ENCODE results near the gene CYP2B6. TPM values are rescaled to one million over a fixed set of nuclear protein-coding genes. Genes with fewer than 3 reads are reported as not detected.
"Not testable (repeated sequence)": the region's sequence is repeated elsewhere in the genome, so short reads cannot be mapped to it uniquely, and the experiment has no call there.

CYP2B6 gene
- not detected for total RNA-seq

DNA sequence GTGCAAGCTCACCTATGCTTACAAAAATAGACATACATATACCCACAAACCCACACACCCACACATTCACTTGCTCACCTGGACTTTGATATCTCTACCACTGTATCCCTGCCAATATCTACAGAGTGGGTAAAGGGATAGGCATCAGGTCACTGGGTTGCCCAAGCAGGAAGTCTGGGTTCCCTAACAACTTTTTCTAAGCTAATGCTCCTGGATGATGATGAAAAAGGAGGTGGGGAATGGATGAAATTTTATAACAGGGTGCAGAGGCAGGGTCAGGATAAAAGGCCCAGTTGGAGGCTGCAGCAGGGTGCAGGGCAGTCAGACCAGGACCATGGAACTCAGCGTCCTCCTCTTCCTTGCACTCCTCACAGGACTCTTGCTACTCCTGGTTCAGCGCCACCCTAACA is at the start of gene CYP2B6:
Gene CYP2B6, plus strand, starts transcription at position 311 of the 410 bp plus-strand sequence. Its CDS starts 24 bp downstream, at position 335.
- FAIRE-seq (no peak), DNase-seq (ENCODE audit: low spot score in 2 of 2) (no peak)

- DNase-seq (ENCODE audit: low spot score in 2 of 2) (no peak), FAIRE-seq (no peak)
Observed at GRCh38 chr19:40941481-40942219, 49.4 kb upstream of the CYP2B6 start.

DNA sequence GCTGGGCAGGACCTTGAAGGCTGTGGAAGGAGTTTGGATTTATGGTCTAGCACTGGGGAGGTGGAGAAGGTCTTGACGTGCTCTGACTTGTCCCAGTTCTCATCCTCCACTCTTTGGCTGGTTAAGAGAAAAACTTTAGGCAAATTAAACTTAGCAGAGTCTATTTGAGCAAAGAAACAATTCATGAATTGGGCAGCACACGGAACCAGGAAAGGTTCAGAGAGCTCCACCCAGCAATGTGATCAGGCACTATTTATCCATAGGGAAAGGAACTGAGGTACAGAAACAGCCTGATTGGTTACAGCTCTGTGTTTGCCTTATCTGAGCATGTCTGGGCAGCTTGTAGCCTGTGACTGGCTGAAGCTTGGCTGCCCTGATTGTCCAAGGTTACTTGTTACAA is 45.4 kb upstream of the CYP2B6 start:
- no peak for DNase-seq (ENCODE audit: low spot score in 2 of 2)
- FAIRE-seq, result no peak

GRCh38 chr19:40947114-40947513 is 44.0 kb upstream of the CYP2B6 start:
- DNase-seq (ENCODE audit: low spot score in 2 of 2) (no peak), FAIRE-seq (no peak)

DNA sequence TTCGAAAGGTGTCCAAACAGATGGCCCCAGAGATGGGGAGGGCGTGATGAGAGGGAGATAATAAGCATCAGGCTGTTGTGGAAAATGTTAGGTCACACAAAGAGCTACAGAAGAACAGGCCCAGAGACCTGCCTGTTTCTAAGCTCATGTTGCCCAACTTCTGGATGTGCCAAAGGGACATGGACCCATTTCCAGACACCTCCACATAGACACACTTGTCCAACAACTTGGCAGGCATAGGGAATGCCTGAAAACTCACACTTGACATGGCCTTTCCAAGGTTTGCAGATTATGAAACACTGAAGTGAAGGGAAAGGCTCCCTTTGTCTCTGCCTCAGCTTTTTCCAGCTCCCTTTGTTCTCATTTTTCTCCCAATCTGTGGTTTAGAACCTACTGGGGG is 43.5 kb upstream of the CYP2B6 start:
- no peak for FAIRE-seq

GRCh38 chr19:40948580-40949299 is 42.3 kb upstream of the CYP2B6 start:
- FAIRE-seq, result no peak
- no peak for DNase-seq (ENCODE audit: low spot score in 2 of 2)

More for the DNA sequence above, 43.5 kb upstream of the CYP2B6 start:
- DNase-seq (ENCODE audit: low spot score in 2 of 2), result no peak

- FAIRE-seq (no peak), DNase-seq (ENCODE audit: low spot score in 2 of 2) (no peak)
Observed at GRCh38 chr19:40954573-40954972, 36.5 kb upstream of the CYP2B6 start.

DNA sequence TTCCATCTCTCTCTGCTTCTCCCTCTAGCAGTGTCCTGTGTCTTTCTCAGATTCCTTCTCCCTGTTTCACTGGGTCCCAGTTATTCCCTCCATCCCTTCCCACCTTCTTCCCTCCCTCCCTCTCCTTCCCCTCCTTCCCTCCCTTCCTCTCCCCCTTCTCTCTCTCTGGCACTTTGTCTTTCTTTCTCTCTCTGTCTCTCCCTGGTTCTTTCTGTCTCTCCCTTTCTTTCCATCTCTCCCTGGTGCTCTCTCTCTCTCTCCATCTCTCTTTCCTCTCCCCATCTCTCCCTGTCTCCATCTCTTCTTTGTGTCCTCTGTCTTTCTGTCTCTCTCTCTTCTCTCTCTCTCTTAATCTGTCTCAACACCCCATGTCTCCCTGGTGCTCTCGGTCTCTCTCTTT is 31.7 kb upstream of the CYP2B6 start:
- DNase-seq (ENCODE audit: low spot score in 2 of 2), result no peak

DNA sequence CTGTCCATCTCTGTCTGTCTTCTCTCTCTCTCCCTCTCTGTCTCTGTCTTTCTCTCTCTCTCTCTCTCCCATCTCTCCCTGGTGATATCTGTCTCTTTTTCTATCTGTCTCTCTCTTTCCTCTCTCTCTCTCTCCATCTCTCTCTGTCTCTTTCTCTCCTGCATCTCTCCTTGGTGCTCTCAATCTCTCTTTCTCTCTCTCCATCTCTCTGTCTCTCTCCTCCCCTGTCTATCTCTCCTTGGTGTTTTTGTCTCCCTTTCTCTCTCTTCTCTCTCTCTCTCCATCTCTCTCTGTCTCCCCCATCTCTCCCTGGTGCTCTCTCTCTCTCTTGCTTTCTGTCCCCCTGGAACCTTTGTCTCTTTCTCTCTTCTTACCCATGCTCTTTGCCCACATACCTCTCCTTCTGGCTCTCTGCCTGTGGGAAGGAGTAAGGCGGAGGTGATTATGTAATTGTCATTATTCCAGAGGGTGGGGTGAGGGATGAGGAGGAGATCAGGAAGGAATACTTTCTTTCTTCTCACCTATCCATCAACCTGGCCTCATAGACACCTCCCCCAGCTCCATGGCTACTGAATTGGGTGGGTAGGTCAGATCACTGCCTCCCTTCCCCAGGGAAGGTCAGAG is 30.9 kb upstream of the CYP2B6 start:
- DNase-seq (ENCODE audit: low spot score in 2 of 2) (no peak), FAIRE-seq (no peak)

More for the DNA sequence above, 31.7 kb upstream of the CYP2B6 start:
- no peak for FAIRE-seq

- no peak for DNase-seq (ENCODE audit: low spot score in 2 of 2)
- FAIRE-seq, result no peak
Observed at GRCh38 chr19:40960780-40961179, 30.3 kb upstream of the CYP2B6 start.

DNA sequence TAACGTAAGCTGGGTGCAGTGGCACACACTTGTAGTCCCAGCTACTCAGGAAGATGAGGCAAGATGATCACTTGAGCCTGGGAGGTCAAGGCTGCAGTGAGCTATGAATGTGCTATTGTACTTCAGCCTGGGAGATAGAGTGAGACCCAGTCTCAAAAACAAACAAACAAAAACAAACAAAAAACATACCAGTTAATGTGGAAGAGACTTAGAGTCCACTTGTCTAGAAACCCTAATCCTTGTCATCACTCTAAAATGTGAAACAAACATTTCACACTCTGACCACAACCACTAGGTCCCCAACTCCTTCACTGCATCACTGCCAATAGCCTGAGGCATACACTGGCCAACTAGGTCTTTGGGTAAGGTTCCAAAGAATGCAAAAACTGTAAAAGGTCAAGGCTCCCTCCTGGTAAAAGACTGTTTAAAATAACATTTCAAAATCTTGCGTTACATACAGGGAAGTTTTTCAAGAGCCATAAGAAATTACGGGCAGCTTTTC is 28.6 kb upstream of the CYP2B6 start:
- no peak for FAIRE-seq
- DNase-seq (ENCODE audit: low spot score in 2 of 2), result no peak

GRCh38 chr19:40964361-40964760 is 26.7 kb upstream of the CYP2B6 start:
- DNase-seq (ENCODE audit: low spot score in 2 of 2); FAIRE-seq: not testable (repeated sequence)

DNA sequence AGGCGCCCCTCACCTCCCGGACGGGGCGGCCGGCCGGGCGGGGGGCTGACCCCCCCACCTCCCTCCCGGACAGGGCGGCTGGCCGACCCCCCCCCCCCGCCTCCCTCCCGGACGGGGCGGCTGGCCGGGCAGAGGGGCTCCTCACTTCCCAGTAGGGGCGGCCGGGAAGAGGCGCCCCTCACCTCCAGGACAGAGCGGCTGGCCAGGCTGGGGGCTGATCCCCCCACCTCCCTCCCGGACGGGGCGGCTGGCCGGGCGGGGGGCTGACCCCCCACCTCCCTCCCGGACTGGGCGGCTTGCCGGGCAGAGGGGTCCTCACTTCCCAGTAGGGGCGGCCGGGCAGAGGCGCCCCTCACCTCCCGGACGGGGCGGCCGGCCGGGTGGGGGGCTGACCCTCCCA is 25.7 kb upstream of the CYP2B6 start:
- not testable (repeated sequence) for DNase-seq (ENCODE audit: low spot score in 2 of 2); FAIRE-seq

DNA sequence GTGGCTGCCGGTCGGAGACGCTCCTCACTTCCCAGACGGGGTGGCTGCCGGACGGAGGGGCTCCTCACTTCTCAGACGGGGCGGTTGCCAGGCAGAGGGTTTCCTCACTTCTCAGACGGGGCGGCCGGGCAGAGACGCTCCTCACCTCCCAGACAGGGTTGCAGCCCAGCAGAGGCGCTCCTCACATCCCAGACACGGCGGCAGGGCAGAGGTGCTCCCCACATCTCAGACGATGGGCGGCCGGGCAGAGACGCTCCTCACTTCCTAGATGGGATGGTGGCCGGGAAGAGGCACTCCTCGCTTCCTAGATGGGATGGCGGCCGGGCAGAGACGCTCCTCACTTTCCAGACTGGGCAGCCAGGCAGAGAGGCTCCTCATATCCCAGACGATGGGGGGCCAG is 24.5 kb upstream of the CYP2B6 start:
- FAIRE-seq; DNase-seq (ENCODE audit: low spot score in 2 of 2): not testable (repeated sequence)

- FAIRE-seq, result not testable (repeated sequence)
Observed at GRCh38 chr19:40968065-40968464, 23.0 kb upstream of the CYP2B6 start.

GRCh38 chr19:40969721-40970120 is 21.4 kb upstream of the CYP2B6 start:
- not testable (repeated sequence) for FAIRE-seq; DNase-seq (ENCODE audit: low spot score in 2 of 2)

More at GRCh38 chr19:40968065-40968464, 23.0 kb upstream of the CYP2B6 start:
- DNase-seq (ENCODE audit: low spot score in 2 of 2), result not testable (repeated sequence)

DNA sequence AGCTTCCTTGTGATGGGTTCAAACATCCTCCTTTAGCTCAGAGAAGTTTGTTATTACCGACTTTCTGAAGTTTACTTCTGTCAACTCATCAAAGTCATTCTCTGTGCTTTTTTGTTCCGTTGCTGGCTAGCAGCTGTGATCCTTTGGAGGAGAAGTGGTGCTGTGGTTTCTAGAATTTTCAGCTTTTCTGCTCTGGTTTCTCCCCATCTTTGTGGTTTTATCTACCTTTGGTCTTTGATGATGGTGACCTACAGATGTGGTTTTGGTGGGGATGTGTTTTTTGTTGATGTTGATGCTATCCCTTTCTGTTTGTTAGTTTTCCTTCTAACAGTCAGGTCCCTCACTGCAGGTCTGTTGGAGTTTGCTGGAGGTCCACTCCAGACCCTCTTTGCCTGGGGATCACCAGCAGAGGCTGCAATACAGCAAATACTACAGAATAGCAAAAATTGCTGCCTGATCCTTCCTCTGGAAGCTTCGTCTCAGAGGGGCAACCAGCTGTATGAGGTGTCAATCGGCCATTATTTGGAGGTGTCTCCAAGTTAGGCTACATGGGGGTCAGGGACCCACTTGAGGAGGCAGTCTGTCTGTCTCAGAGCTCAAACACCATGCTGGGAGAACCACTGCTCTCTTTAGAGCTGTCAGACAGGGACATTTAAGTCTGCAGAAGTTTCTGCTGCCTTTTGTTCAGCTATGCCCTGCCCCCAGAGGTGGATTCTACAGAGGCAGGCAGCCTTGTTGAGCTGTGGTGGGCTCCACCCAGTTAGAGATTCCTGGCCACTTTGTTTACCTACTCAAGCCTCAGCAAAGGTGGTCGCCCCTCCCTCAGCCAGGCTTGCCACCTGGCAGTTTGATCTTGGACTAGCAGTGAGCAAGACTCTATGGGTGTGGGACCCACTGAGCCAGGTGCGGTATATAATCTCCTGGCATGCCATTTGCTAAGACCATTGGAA is 20.4 kb upstream of the CYP2B6 start:
- FAIRE-seq; DNase-seq (ENCODE audit: low spot score in 2 of 2): not testable (repeated sequence)

GRCh38 chr19:40974633-40975037 is 16.4 kb upstream of the CYP2B6 start:
- peak; percentile 33 to 44 for DNase-seq (ENCODE audit: low spot score in 2 of 2)

DNA sequence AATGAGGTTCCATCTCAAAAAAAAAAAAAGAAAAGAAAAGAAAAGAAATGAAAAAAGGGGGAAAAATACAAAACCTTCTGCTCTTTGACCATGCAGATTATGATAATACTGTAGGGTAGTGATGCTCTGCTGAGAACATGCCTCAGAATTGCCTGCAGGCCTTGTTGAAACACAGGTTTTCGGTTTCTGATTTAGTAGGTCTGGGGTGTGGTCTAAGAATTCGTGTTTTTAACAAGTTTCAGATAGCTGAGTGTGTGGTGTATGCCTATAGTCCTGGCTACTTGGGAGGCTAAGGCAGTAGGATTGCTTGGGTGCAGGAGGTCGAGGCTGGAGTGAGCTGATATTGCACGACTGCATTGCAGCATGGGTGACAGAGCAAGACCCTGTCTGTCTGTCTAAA is 14.9 kb upstream of the CYP2B6 start:
- FAIRE-seq (no peak), DNase-seq (ENCODE audit: low spot score in 2 of 2) (no peak)

More at GRCh38 chr19:40974633-40975037, 16.4 kb upstream of the CYP2B6 start:
- FAIRE-seq, result no peak

DNA sequence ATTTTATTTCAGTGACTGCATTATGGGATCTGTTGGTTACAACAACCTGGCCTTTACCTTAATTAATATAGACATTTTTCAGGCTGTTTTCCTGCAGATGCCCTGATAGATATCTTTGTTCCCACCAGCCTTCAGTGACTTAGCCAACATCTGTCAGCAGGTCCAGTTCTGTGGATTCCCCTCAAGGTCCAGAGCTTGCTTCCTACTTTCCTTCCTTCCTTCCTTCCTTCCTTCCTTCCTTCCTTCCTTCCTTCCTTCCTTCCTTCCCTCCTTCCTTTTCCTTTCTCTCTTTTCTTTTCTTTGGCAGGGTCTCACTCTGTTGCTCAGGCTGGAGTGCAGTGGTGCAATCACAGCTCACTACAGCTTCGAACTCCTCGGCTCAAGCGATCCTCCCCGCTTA is 14.4 kb upstream of the CYP2B6 start:
- no peak for FAIRE-seq
- no peak for DNase-seq (ENCODE audit: low spot score in 2 of 2)

Data from frontal cortex (tissue), 4 donors.